Cardiac septum (tissue), 1 donor: Measurements from ENCODE around the gene TMEM213. TPM values are rescaled to one million over a fixed set of nuclear protein-coding genes. Genes with fewer than 3 reads are reported as not detected.

Experiments
- DNase-seq: peaks from one replicate; pipeline ENCODE4 v3.0.0-alpha.2; 2020; ENCODE audit warnings: low spot score
- intact Hi-C: fragments of 100-400 bp; cut with DNase I; formaldehyde crosslinking; loops from one replicate; pipeline ENCODE4 v1.14.0; 2022
- long read RNA-seq: library from polyadenylated mRNA; unstranded; transcript quantifications from one replicate; pipeline ENCODE4 v2.0.0, GENCODE V29; 2021
- total RNA-seq: library from RNA; stranded (reverse); fragmentation: NEBNext Ultra II Directional; extraction: Animal tissue kit (Norgen Biotek cat#: 25700); gene quantifications from one replicate; pipeline ENCODE4 v1.2.1, GENCODE V29; 2021
- donor health status: DM: no; HTN: no; CAD: no.

Gene TMEM213
- not detected for total RNA-seq
- long read RNA-seq = 0 reads

DNA sequence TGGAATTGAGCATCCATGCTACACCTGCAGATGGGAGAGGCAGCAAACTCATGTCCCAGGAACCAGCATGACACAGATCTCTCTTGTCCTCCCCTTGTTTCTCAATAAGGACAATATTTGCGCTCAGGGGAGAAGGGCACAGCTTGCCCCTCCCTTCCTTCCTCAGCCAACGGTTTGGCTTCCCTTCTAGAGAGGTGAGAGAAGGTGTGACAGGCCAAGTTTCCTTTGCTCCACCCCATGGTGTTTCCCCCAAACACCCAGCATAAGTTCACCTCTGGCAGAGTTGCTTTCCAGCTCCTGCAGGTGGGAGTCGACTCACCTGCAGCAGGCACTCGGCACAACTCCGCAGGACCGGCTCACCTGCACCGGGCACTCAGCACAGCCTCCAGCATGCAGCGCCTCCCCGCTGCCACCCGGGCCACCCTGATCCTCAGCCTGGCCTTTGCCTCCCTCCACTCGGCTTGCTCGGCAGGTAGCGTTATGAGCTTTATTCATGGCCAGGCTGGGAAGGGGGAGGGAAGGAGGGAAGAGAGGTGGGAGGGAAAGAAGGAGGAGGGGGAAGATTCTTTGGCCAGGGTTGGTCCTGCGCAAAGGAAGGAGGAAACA lies at the start of gene TMEM213, which contains the start of gene ATP6V0A4:
Gene TMEM213, plus strand, starts transcription at position 280 of the 606 bp plus-strand sequence. Its CDS starts 111 bp downstream, at position 391.
Gene ATP6V0A4, minus strand, starts transcription at position 482 of the 606 bp plus-strand sequence. CDS start 26,949 bp downstream, outside the sequence.
- DNase-seq = no peak
- intact Hi-C loops = no loop called here

DNA sequence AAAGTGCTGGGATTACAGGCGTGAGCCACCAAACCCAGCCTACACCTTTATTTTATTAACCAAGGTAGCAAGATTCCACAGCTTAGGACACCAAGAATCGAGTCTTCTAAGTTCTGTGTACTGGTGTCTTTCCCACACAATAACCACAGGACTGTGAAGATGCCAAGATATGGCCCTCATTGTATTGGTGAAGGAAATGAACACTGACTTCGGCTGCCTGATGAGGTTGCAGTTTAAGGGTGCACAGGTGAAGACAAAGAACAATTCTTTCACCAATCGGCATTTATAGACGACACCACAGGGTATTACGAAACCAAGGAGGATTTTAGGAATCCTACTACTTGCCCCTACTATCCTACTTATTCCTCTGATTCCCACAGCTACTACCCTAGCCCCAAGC lies 49.1 kb upstream of the TMEM213 start:
- intact Hi-C loops = no loop called here
- DNase-seq = no peak

- intact Hi-C loops = no loop called here
- DNase-seq = no peak
Observed at GRCh38 chr7:138749960-138750359, 47.8 kb upstream of the TMEM213 start.

- no peak for DNase-seq
- intact Hi-C loops = no loop called here
Observed at GRCh38 chr7:138750473-138750872, 47.3 kb upstream of the TMEM213 start.

DNA sequence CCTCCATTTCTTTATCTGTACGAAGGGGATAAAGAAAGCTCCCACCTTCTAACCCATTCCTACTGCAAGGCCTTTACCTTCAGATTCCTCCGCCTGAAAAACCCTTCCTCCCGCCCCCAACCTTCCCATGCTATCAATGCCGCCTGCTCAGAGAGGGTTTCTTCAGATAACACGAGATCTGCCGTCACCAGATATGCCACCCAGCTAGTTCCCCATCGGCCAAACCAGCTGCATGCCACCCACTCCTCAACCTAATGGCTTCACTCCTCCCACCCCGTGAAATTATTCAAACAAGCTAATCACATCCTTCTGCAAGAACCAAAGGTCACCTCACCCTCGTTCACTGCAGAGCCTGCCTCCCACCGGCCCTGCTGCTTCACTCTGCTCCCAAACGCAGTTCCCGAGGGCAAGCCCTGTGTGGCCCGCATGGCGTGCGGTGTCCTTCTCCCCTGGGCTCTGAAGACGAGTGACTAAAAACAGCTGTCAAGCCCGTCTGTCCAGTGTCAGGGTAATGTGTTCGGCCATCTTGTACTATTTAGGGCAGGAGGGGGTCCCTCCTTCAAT lies 46.8 kb upstream of the TMEM213 start:
- intact Hi-C loops = no loop called here
- no peak for DNase-seq

GRCh38 chr7:138752518-138753149 lies 45.2 kb upstream of the TMEM213 start:
- intact Hi-C loops = no loop called here
- no peak for DNase-seq

DNA sequence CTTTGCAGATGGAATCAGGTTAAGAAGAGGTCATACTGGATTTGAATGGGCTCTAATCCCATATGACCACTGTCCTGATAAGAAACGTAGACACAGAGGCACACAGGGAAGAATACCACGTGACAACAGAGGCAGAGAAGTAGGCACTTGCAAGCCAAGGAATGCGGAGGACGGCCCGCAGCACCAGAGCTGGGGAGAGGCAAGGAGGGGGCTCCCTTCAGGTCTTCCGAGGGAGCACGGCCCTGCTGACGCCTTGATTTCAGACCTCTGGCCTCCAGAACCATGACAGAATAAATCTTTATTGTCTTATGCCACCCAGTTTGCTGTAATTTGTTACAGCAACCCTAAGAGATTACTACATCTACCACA lies 44.7 kb upstream of the TMEM213 start:
- DNase-seq = no peak
- intact Hi-C loops = no loop called here

DNA sequence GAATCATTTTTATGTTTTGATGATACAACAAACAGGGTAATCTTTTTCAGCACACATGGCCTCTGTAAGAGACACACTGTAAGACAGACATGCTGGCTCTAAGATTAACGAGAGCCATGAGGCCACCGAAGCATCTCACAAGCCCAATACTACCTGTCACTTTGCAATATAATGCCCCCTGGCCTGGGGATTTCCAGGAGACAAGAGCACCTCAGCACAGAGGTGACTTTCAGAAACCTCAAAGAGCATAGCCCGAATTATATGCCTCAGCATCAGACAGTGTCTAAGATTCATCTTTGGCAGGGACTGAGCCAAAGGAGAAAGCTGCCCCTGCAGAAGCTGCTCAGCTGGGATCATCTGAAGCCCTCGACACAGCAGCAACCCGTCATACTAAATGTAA lies 44.2 kb upstream of the TMEM213 start:
- DNase-seq = no peak
- intact Hi-C loops = no loop called here

DNA sequence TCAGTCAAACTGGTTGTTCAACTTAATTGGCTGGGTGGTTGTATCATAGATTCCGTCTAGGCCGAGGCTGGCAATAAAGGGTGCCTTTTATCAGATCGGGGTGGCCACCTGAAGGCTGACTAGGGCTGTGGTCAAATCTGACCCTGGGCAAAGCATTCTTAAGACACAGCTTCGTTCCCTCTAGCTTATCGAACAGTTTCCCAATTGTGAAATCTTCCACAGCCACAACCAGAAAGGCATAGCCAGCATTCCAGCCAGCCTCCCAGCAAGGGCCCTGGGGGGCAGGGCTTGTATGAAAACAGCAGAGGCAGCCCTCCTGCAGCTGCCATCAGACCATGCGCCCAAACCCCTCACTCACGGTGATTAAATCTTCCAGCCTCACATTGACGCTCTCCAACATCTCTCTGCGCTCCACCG lies 42.5 kb upstream of the TMEM213 start:
- intact Hi-C loops = no loop called here
- no peak for DNase-seq

DNA sequence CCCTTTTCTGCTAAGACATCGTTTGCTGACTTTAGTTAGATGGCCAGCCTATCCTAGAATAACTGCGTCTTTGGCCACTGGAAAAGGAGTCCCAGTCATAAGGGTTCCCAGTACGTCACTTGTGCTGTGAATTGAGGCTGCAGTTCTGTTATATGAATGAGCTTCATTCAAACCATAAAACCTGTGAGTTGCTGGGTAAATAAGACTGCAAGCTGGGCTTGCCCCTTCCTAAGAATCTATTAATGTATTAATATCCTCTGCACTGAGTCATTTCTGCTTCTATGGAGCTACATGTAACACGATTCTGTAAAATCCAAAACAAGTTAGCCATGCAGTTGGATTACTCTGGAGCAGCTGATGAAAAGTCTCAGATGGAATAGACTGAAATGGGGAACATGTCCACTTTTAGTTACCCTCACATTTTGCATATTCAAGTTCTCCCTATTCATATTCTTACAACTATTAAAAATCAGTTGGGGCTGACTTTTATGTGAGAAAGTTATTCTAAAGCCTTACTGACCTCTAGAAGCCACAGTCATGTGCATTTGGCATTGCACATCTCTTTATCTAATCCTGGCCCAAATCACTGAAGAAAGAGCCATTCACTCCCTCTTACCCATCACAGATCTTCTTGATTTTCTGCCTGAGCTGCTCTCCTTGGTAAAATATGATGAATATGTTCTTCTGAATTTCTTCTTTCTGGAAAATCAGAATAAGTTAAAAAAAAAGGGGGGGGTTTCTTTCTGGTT lies 41.8 kb upstream of the TMEM213 start:
- intact Hi-C loops = no loop called here
- DNase-seq = no peak

DNA sequence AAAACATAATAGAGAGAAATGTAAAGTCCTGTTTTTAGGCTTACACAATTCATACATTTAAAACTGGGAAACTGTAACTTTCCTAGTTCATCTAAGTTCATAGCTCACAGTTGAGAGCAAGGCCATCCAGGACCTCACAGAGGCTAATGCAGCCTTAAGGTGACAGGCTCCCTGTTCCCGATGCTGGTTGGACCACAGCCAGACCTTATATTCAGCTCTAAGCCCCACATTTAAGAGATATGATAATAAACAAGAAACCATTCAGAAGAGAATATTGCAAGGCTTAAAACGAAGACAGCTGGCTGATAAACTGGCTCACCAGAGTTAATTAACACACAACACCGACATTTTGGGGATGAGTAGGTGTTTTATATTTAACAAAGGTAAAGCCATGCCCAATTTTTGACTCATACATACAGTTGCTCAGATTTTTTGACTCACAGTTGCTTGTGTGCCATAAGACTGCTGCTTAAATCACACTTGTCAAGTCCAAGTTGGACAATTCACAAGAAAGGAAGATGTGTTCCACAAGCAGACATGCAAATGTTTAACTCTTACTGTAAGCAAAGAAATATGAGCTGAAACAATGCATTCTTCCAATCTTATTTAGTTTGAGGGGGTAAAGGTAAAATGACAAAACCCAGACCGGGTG lies 41.1 kb upstream of the TMEM213 start:
- intact Hi-C loops = no loop called here
- DNase-seq = no peak

GRCh38 chr7:138768241-138768640 lies 29.6 kb upstream of the TMEM213 start:
- intact Hi-C loops = no loop called here
- no peak for DNase-seq

- intact Hi-C loops = no loop called here
- DNase-seq = no peak
Observed at GRCh38 chr7:138770904-138771303, 26.9 kb upstream of the TMEM213 start.

- DNase-seq = no peak
- intact Hi-C loops = no loop called here
Observed at GRCh38 chr7:138773176-138773575, 24.6 kb upstream of the TMEM213 start.

DNA sequence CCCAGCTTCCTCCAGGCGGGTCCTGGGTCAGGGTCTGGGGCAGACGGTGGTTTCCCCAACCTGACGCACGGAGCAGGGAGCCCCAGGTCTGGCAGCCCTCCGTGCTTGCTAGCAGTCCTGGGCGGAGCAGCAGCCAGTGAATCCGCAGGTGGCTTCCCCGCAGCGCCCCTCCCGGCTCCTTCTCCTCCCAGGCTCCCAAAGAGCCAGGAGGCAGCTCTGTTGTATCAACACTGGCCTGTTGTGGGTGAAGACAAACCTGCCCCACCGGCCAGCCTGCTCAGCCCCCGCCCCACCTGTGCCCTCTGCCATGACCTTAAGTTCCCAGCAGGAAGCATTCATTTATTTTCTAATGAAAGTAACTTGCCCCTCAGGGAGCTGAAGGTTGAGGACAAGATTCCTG lies 24.0 kb upstream of the TMEM213 start:
- intact Hi-C loops = no loop called here
- DNase-seq = no peak

GRCh38 chr7:138776166-138776833 lies 21.5 kb upstream of the TMEM213 start:
- DNase-seq = no peak
- intact Hi-C loops = no loop called here

DNA sequence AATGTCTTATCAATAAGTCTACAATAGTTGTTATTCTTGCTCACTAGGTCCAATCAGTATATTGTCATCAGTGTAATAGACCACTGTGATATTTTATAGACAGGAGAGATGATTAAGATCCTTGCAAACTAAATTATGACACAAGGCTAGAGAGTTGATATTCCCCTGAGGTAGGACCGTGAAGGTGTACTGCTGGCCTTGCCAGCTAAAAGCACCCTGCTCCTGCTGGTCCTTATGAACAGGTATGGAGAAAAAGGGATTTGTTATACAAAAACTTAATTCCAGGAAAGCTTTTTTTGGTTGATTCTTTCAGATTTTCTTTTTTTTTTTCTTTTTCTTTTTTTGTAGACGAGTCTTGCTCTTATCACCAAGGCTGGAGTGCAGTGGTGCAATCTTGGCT lies 16.8 kb upstream of the TMEM213 start:
- no peak for DNase-seq
- intact Hi-C loops = no loop called here

GRCh38 chr7:138784692-138785091 lies 13.1 kb upstream of the TMEM213 start:
- no peak for DNase-seq
- intact Hi-C loops = no loop called here

DNA sequence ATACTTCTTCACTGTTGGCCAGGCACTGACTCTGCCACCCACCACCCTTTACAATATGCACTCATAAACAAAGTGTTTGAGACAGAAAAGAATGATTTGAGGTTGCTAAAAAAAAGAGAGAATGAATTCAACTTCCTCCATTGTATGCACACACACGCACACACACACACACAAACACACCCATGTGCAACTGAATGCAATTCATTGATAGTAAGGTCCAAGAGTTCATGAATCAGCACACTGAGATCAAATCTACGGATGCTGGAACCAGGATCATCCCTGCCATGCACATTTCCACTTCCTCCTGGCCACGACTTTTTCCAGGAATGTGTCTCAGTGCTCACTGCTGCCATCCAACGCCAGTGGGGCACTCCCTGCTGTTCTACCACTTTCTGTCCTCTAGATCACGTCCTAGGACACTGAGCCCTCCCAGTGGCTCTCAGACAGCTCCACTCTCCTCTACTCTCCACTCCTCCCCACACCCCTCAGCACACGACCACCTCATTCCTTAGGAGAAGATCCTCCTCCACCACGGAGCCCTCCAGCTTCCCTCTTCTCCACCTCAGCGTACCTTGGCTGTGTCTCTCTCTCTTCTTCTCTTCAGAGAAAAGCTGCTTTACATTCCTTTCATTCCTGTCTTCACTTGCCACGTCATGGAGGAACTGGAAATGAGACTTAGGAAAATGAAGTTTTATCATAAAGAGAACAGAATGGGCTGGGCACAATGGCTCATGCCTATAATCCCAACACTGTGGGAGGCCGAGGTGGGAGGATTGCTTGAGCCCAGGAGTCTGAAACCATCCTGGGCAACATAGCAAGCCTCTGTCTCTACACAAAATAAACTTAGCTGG lies 12.0 kb upstream of the TMEM213 start:
- no peak for DNase-seq
- intact Hi-C loops = no loop called here
